OCI-LY7 (cell line): Measurements from ENCODE around the gene PLD5.

ENCODE experiments used
- CTCF ChIP-seq: fragments of 200-600 bp; sonication (generic); conservative IDR thresholded peaks from 2 replicates; pipeline ENCODE4 v1.5.1; 2014; ENCODE audit warnings: mild to moderate bottlenecking, antibody characterized with exemption, low read length, moderate library complexity, mixed read lengths
- EZH2phosphoT487 ChIP-seq: fragments of 200-600 bp; sonication (generic); IDR thresholded peaks from 2 replicates; pipeline ENCODE4 v1.6.1; 2018; ENCODE audit warnings: low read depth, borderline replicate concordance, mild to moderate bottlenecking, mixed run types, antibody characterized with exemption, low read length, moderate library complexity, mixed read lengths

GRCh38 chr1:242470774-242471173, 53.7 kb downstream of the PLD5 start:
- TF ChIP-seq CTCF = no peak
- TF ChIP-seq EZH2phosphoT487 = no peak
